Neural cell (in vitro differentiated cells): ENCODE measurements around the gene ENTREP1.

Source experiments
- CTCF ChIP-seq: fragments of 450-650 bp; IDR thresholded peaks from 2 replicates; pipeline ENCODE4 v1.5.1; 2014; ENCODE audit warnings: antibody characterized with exemption, mild to moderate bottlenecking, moderate library complexity; ENCODE audit not compliant: poor library complexity, severe bottlenecking
- EP300 ChIP-seq: fragments of 450-650 bp; conservative IDR thresholded peaks from 2 replicates; pipeline ENCODE4 v1.6.1; 2014; ENCODE audit warnings: antibody characterized with exemption, mild to moderate bottlenecking, moderate library complexity; ENCODE audit not compliant: poor library complexity, severe bottlenecking
- EZH2 ChIP-seq: fragments of 200-600, 300-800 bp; shearing (Covaris generic), sonication (generic); IDR thresholded peaks from 2 replicates; pipeline ENCODE4 v1.6.1; 2014; ENCODE audit warnings: antibody characterized with exemption, low read length, borderline replicate concordance, mild to moderate bottlenecking; ENCODE audit not compliant: insufficient read depth, poor library complexity, severe bottlenecking
- POLR2AphosphoS5 ChIP-seq: IDR thresholded peaks from 2 replicates; pipeline ENCODE4 v1.6.1; 2012

- no peak for TF ChIP-seq POLR2AphosphoS5
- TF ChIP-seq CTCF, result no peak
- no peak for TF ChIP-seq EZH2
- TF ChIP-seq EP300, result no peak
These were observed 10.5 kb upstream of the ENTREP1 start for GRCh38 chr9:69314547-69314946.
